H1 (cell line): Measurements from ENCODE around the gene FOXS1.

Source experiments
- BRCA1 ChIP-seq: IDR thresholded peaks from 2 replicates; pipeline ENCODE4 v1.6.1; 2012; ENCODE audit warnings: low read depth, low read length, improper control_type of control experiment
- EZH2 ChIP-seq: fragments of 200-600 bp; sonication (generic); IDR thresholded peaks from 2 replicates; pipeline ENCODE4 v1.7.1; 2012; ENCODE audit warnings: low read depth, mild to moderate bottlenecking, moderate library complexity, low read length, inconsistent platforms; ENCODE audit not compliant: severe bottlenecking
- PHF8 ChIP-seq: fragments of 200-600 bp; sonication (generic); conservative IDR thresholded peaks from 2 replicates; pipeline ENCODE4 v1.7.1; 2012; ENCODE audit warnings: low read depth, mild to moderate bottlenecking, inconsistent platforms, low read length, moderate library complexity
- POLR2A ChIP-seq, 2 experiments: IDR thresholded peaks; 1 replicate in 1 of 2; 2 replicates in 1 of 2; pipeline ENCODE4 v1.6.1; 2011; ENCODE audit warnings: low read depth in 2 of 2, low read length in 2 of 2, mild to moderate bottlenecking in 2 of 2; ENCODE audit errors: control extremely low read depth in 1 of 2
- POLR2AphosphoS5 ChIP-seq: IDR thresholded peaks from 2 replicates; pipeline ENCODE4 v1.6.1; 2011; ENCODE audit warnings: low read depth, low read length
- RAD21 ChIP-seq, 2 experiments: IDR thresholded peaks in 1 of 2; conservative IDR thresholded peaks in 1 of 2; 2 replicates each; pipeline ENCODE4 v1.6.1; 2011; ENCODE audit warnings: low read depth in 2 of 2, low read length in 2 of 2, improper control_type of control experiment in 1 of 2, inconsistent platforms in 1 of 2, mild to moderate bottlenecking in 1 of 2, moderate library complexity in 1 of 2
- RFX5 ChIP-seq: IDR thresholded peaks from 2 replicates; pipeline ENCODE4 v1.6.1; 2011; ENCODE audit warnings: low read depth, low read length, improper control_type of control experiment, borderline replicate concordance
- TAF1 ChIP-seq: IDR thresholded peaks from 2 replicates; pipeline ENCODE4 v1.6.1; 2011; ENCODE audit warnings: mild to moderate bottlenecking, low read depth, low read length
- TF ChIP-seq, protein P1 (sequence below), 3 experiments: IDR thresholded peaks; 1 replicate in 2 of 3; 2 replicates in 1 of 3; pipeline versions ENCODE4 v1.5.1 to v1.6.1; 2011; ENCODE audit warnings: low read length in 3 of 3, mild to moderate bottlenecking in 3 of 3, inconsistent platforms in 2 of 3, low read depth in 1 of 3, moderate library complexity in 1 of 3; ENCODE audit not compliant: insufficient read depth in 1 of 3; ENCODE audit errors: control extremely low read depth in 1 of 3
- TF ChIP-seq, protein P2 (sequence below): IDR thresholded peaks from 2 replicates; pipeline ENCODE4 v1.6.1; 2012; ENCODE audit warnings: low read length, inconsistent platforms
- TF ChIP-seq, protein P3 (sequence below): IDR thresholded peaks from 2 replicates; pipeline ENCODE4 v1.6.1; 2012; ENCODE audit warnings: inconsistent platforms

DNA sequence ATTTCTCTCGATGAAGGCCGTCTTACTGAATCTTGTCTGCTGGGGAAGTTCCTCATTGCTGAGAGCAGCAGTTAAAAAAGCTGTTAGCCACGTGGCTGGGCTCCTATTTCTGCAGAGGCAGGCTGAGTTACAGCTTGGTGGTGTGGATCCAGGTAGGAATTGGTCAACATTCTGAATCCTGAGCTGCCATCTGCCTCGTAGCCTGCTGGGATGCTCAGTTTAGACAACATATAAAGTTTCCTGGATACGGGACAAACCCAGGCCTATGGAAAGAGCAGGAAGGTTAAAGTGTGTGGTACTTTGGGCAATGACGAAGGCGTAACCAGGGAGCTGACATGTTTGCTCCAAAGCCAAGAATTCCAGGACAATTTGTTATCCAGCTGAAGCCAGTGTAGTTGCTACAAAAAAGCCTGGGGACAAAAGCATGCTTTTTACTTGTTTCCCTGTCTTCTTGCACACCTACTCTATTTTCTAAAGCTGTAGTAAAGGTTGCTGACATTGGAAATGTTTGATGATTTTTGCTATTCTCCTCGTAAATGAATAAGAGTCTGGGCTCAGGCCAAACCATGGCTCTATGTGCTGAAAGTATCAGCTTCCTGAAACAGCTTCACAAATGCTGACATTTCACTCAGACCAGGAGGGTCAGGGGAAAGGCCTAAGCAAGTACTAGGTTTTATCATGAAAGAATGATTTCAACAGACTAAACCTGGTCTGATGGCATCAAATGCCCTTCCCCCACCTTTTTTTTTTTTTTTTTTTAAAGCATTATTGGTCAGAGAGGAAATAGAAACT, 38.6 kb downstream of the FOXS1 start:
- TF ChIP-seq, protein P1, sequence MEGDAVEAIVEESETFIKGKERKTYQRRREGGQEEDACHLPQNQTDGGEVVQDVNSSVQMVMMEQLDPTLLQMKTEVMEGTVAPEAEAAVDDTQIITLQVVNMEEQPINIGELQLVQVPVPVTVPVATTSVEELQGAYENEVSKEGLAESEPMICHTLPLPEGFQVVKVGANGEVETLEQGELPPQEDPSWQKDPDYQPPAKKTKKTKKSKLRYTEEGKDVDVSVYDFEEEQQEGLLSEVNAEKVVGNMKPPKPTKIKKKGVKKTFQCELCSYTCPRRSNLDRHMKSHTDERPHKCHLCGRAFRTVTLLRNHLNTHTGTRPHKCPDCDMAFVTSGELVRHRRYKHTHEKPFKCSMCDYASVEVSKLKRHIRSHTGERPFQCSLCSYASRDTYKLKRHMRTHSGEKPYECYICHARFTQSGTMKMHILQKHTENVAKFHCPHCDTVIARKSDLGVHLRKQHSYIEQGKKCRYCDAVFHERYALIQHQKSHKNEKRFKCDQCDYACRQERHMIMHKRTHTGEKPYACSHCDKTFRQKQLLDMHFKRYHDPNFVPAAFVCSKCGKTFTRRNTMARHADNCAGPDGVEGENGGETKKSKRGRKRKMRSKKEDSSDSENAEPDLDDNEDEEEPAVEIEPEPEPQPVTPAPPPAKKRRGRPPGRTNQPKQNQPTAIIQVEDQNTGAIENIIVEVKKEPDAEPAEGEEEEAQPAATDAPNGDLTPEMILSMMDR (IDR thresholded peaks at IDR 0.05; ENCODE audit: control extremely low read depth in 1 of 3, insufficient read depth in 1 of 3, low read depth in 1 of 3, low read length in 3 of 3) = no peak
- TF ChIP-seq EZH2 (no peak), POLR2A (IDR thresholded peaks at IDR 0.05; ENCODE audit: control extremely low read depth in 1 of 2, low read depth in 2 of 2, low read length in 2 of 2) (no peak), RAD21 (IDR thresholded peaks at IDR 0.05 in 1 of 2, conservative IDR thresholded peaks at IDR 0.05 in 1 of 2; ENCODE audit: low read depth in 2 of 2, low read length in 2 of 2) (no peak), PHF8 (no peak), RFX5 (no peak), TAF1 (no peak), POLR2AphosphoS5 (no peak), BRCA1 (no peak)
- TF ChIP-seq, protein P2, sequence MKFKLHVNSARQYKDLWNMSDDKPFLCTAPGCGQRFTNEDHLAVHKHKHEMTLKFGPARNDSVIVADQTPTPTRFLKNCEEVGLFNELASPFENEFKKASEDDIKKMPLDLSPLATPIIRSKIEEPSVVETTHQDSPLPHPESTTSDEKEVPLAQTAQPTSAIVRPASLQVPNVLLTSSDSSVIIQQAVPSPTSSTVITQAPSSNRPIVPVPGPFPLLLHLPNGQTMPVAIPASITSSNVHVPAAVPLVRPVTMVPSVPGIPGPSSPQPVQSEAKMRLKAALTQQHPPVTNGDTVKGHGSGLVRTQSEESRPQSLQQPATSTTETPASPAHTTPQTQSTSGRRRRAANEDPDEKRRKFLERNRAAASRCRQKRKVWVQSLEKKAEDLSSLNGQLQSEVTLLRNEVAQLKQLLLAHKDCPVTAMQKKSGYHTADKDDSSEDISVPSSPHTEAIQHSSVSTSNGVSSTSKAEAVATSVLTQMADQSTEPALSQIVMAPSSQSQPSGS = no peak
- TF ChIP-seq, protein P3, sequence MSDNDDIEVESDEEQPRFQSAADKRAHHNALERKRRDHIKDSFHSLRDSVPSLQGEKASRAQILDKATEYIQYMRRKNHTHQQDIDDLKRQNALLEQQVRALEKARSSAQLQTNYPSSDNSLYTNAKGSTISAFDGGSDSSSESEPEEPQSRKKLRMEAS = no peak
